Gastroesophageal sphincter (tissue), 3 donors: ENCODE results near the gene PSMD2.

Experiments
- CTCF ChIP-seq, 4 experiments: fragments of 200-600 bp in 2 of 4; fragments of 450-650 bp in 2 of 4; sonication (generic) in 1 of 4; IDR thresholded peaks; one replicate each; pipeline ENCODE4 v1.5.1; 2017 to 2019; ENCODE audit warnings: antibody characterized with exemption in 4 of 4, mild to moderate bottlenecking in 2 of 4, moderate library complexity in 2 of 4
- EP300 ChIP-seq: sonication (generic); formaldehyde crosslinking; IDR thresholded peaks from one replicate; pipeline ENCODE4 v1.6.1; 2017; ENCODE audit warnings: antibody characterized with exemption, mild to moderate bottlenecking
- POLR2A ChIP-seq, 2 donors: fragments of 450-650 bp; IDR thresholded peaks; one replicate each; pipeline ENCODE4 v1.6.1; 2017; ENCODE audit warnings: antibody characterized with exemption in 2 of 2, mild to moderate bottlenecking in 2 of 2, moderate library complexity in 1 of 2

- no peak for TF ChIP-seq POLR2A (IDR thresholded peaks at IDR 0.05)
- TF ChIP-seq CTCF (IDR thresholded peaks at IDR 0.05), result no peak
- no peak for TF ChIP-seq EP300
Observed at GRCh38 chr3:184308744-184309143, 9.7 kb downstream of the PSMD2 start.
